DMS 273 (cell line): ENCODE results near the gene CADM1.

ENCODE experiments used
- DNase-seq: peaks from one replicate; lab custom pipeline; 2025; ENCODE audit not compliant: unreplicated experiment; lab: John Stamatoyannopoulos, UW

CADM1 gene

GRCh38 chr11:115362997-115363396, 141.2 kb downstream of the CADM1 start:
- DNase-seq, result peak; percentile 14

GRCh38 chr11:115361025-115361424, 143.2 kb downstream of the CADM1 start:
- DNase-seq, result no peak

GRCh38 chr11:115360186-115360824, 143.9 kb downstream of the CADM1 start:
- DNase-seq, result no peak

- DNase-seq, result no peak
These were observed 147.1 kb downstream of the CADM1 start for GRCh38 chr11:115357066-115357465.

GRCh38 chr11:115352805-115353485, 151.3 kb downstream of the CADM1 start:
- no peak for DNase-seq

GRCh38 chr11:115349335-115350017, 154.7 kb downstream of the CADM1 start:
- no peak for DNase-seq

GRCh38 chr11:115348416-115348815, 155.8 kb downstream of the CADM1 start:
- no peak for DNase-seq

- no peak for DNase-seq
These were observed 157.1 kb downstream of the CADM1 start for GRCh38 chr11:115347106-115347505.

GRCh38 chr11:115345840-115346239, 158.4 kb downstream of the CADM1 start:
- DNase-seq, result no peak

- DNase-seq, result peak; percentile 12
These were observed 158.9 kb downstream of the CADM1 start for GRCh38 chr11:115345361-115345760.

- DNase-seq, result no peak
These were observed 159.4 kb downstream of the CADM1 start for GRCh38 chr11:115344846-115345245.

GRCh38 chr11:115342142-115342541, 162.1 kb downstream of the CADM1 start:
- no peak for DNase-seq

- DNase-seq, result no peak
These were observed 163.3 kb downstream of the CADM1 start for GRCh38 chr11:115340874-115341273.

- DNase-seq, result no peak
These were observed 165.7 kb downstream of the CADM1 start for GRCh38 chr11:115338476-115338875.

- peak; percentile 58 for DNase-seq
These were observed 169.1 kb downstream of the CADM1 start for GRCh38 chr11:115334932-115335788.

GRCh38 chr11:115333949-115334348, 170.3 kb downstream of the CADM1 start:
- DNase-seq, result no peak

- DNase-seq, result no peak
These were observed 171.1 kb downstream of the CADM1 start for GRCh38 chr11:115333121-115333520.

- DNase-seq, result no peak
These were observed 173.3 kb downstream of the CADM1 start for GRCh38 chr11:115330684-115331482.

- DNase-seq, result no peak
These were observed 177.7 kb downstream of the CADM1 start for GRCh38 chr11:115326526-115326925.

GRCh38 chr11:115325523-115325922, 178.7 kb downstream of the CADM1 start:
- no peak for DNase-seq
